ENCODE data around the gene PER1.

- no peak for TF ChIP-seq CTCF (IDR thresholded peaks at IDR 0.05)
- TF ChIP-seq POLR2AphosphoS5 (IDR thresholded peaks at IDR 0.05; ENCODE audit: low read depth, low read length), result no peak
- TF ChIP-seq SIN3A (IDR thresholded peaks at IDR 0.05; ENCODE audit: borderline replicate concordance, insufficient read depth, low read depth, low read length), result no peak
- TF ChIP-seq TCF7L2 (IDR thresholded peaks at IDR 0.05; ENCODE audit: low read depth, low read length), result no peak
Measured at GRCh38 chr17:8167526-8167925, 15.3 kb upstream of the PER1 start.

All from Panc1 (cell line).